Upper lobe of left lung (tissue), 6 donors: Measurements from ENCODE around the gene PCDHA12. TPM values are rescaled to one million over a fixed set of nuclear protein-coding genes. Genes with fewer than 3 reads are reported as not detected.
A peak's percentile ranks its signal among the peaks of the same experiment; 100 is the strongest.
"Not testable (repeated sequence)": the region's sequence is repeated elsewhere in the genome, so short reads cannot be mapped to it uniquely, and the experiment has no call there.

Experiments used
- ATAC-seq, 2 donors: fragments of 200-7000 bp; cut with Tn5 transposase; one replicate each; pipeline ENCODE4 v1.9.1; 2022; ENCODE audit warnings: mild to moderate bottlenecking in 2 of 2, moderate library complexity in 2 of 2; ENCODE audit not compliant: low FRiP score in 2 of 2
- DNase-seq, 2 donors: peaks; one replicate each; pipeline ENCODE4 v3.0.0-alpha.2; 2019 to 2020
- H3K27ac ChIP-seq, 4 donors: fragments of 200-600 bp; sonication (generic); one replicate each; pipeline ENCODE4 v1.5.1; 2016 to 2019
- H3K27me3 ChIP-seq, 4 donors: fragments of 200-600 bp; sonication (generic); one replicate each; pipeline ENCODE4 v1.5.1; 2017 to 2019
- H3K36me3 ChIP-seq, 4 donors: fragments of 200-600 bp; sonication (generic); one replicate each; pipeline ENCODE4 v1.5.1; 2016 to 2019
- H3K4me1 ChIP-seq, 4 donors: fragments of 200-600 bp; sonication (generic); one replicate each; pipeline ENCODE4 v1.5.1; 2018 to 2019
- H3K4me3 ChIP-seq, 4 donors: fragments of 200-600 bp; sonication (generic); one replicate each; pipeline ENCODE4 v1.5.1; 2017 to 2019; ENCODE audit warnings: mild to moderate bottlenecking in 2 of 4, moderate library complexity in 1 of 4
- H3K9me3 ChIP-seq, 4 donors: fragments of 200-600 bp; sonication (generic); one replicate each; pipeline ENCODE4 v1.5.1; 2018 to 2019
- CTCF ChIP-seq, 6 experiments: fragments of 450-650 bp in 4 of 6; fragments of 200-600 bp in 2 of 6; sonication (generic) in 2 of 6; IDR thresholded peaks; one replicate each; pipeline ENCODE4 v1.5.1; 2016 to 2019; ENCODE audit warnings: antibody characterized with exemption in 6 of 6
- EP300 ChIP-seq, 4 donors: sonication (generic); formaldehyde crosslinking; IDR thresholded peaks; one replicate each; pipeline ENCODE4 v1.5.1; 2017; ENCODE audit warnings: antibody characterized with exemption in 4 of 4, control low read depth in 2 of 4
- POLR2A ChIP-seq, 4 donors: fragments of 450-650 bp; IDR thresholded peaks; one replicate each; pipeline ENCODE4 v1.5.1; 2016 to 2017; ENCODE audit warnings: antibody characterized with exemption in 4 of 4, mild to moderate bottlenecking in 2 of 4
- POLR2AphosphoS5 ChIP-seq, 2 donors: sonication (generic); formaldehyde crosslinking; IDR thresholded peaks; one replicate each; pipeline ENCODE4 v1.5.1; 2017; ENCODE audit warnings: antibody characterized with exemption in 2 of 2
- WGBS, 2 donors: methylation state at CpG; one replicate each; pipeline ENCODE4 v1.1.5; 2017 to 2018; 5-methylcytosine and 5-hydroxymethylcytosine counted together
- total RNA-seq, 6 donors: library from RNA; depleted of rRNA in 4 of 6; stranded (reverse); fragments of >200 nt in 4 of 6; gene quantifications; one replicate each; pipeline versions ENCODE4 v1.1.0 to v1.2.1, GENCODE V29; 2016 to 2021
- donor health status: DM: no; HTN: no; CAD: no; lungs with moderate emphysema.
- donor health status: DM: no; HTN: yes; CAD: no; lungs with severe emphysema.

Gene PCDHA12
- total RNA-seq, 6 donors from 2014 or later: 3.3 to 12.1 (median 7.3) TPM

- H3K9me3 ChIP-seq: peaks cover 0 to 32% (median 26%) of the 10 kb centered on the region in 4 donors
- ATAC-seq: no peak
- 66 to 67% methylated on average over 5 of the region's 5 CpGs for WGBS, 2 donors
- no peak overlapping the region for H3K27ac ChIP-seq
- no peak overlapping the region for H3K4me3 ChIP-seq
- DNase-seq: no peak
- H3K36me3 ChIP-seq: no peaks in the 10 kb centered on the region
- no peaks in the 10 kb centered on the region for H3K4me1 ChIP-seq
- H3K27me3 ChIP-seq: no peaks in the 10 kb centered on the region
- TF ChIP-seq EP300 (IDR thresholded peaks at IDR 0.05): no peak
- no peak for TF ChIP-seq CTCF (IDR thresholded peaks at IDR 0.05)
- no peak for TF ChIP-seq POLR2AphosphoS5 (IDR thresholded peaks at IDR 0.05)
- no peak for TF ChIP-seq POLR2A (IDR thresholded peaks at IDR 0.05)
These were observed 5.6 kb upstream of the PCDHA12 start for GRCh38 chr5:140869555-140869886.

GRCh38 chr5:140870221-140871201, 4.6 kb upstream of the PCDHA12 start:
- TF ChIP-seq EP300 (IDR thresholded peaks at IDR 0.05): no peak
- no peak for TF ChIP-seq CTCF (IDR thresholded peaks at IDR 0.05)
- no peak for TF ChIP-seq POLR2A (IDR thresholded peaks at IDR 0.05)
- Histone ChIP-seq H3K4me3 (no peak overlapping the region), H3K36me3 (no peaks in the 10 kb centered on the region), H3K9me3 (peaks cover 0 to 40% (median 28%) of the 10 kb centered on the region in 4 donors), H3K4me1 (no peaks in the 10 kb centered on the region), H3K27me3 (no peaks in the 10 kb centered on the region), H3K27ac (no peak overlapping the region)
- WGBS, 2 donors: 48 to 64% methylated on average over 37 to 57 of the region's 114 CpGs
- ATAC-seq: no peak
- peak in 1 of 2 donors; percentile 84 for DNase-seq

- not testable (repeated sequence) for ATAC-seq, H3K4me1 ChIP-seq, H3K36me3 ChIP-seq, H3K27ac ChIP-seq, H3K27me3 ChIP-seq, H3K4me3 ChIP-seq
- 53 to 60% methylated on average over 40 to 79 of the region's 80 CpGs for WGBS, 2 donors
- H3K9me3 ChIP-seq: peaks cover 0 to 23% (median 21%) of the 10 kb centered on the region in 4 donors
- peak in 1 of 2 donors; percentile 85 for DNase-seq
These were observed 1.6 kb downstream of the PCDHA12 start for GRCh38 chr5:140876541-140877261.

- H3K27me3 ChIP-seq: no peaks in the 10 kb centered on the region
- DNase-seq (no peak), ATAC-seq (no peak)
- WGBS, 2 donors: 61% methylated on average over 24 of the region's 37 CpGs; no CpG with 5 or more reads in 1 of the 2 donors
- no peaks in the 10 kb centered on the region for H3K4me1 ChIP-seq
- peaks cover 0 to 27% (median 21%) of the 10 kb centered on the region in 4 donors for H3K9me3 ChIP-seq
- TF ChIP-seq POLR2AphosphoS5 (IDR thresholded peaks at IDR 0.05) (no peak), CTCF (IDR thresholded peaks at IDR 0.05) (no peak), POLR2A (IDR thresholded peaks at IDR 0.05) (no peak), EP300 (IDR thresholded peaks at IDR 0.05) (no peak)
- no peak overlapping the region for H3K4me3 ChIP-seq
- H3K27ac ChIP-seq: no peak overlapping the region
- no peaks in the 10 kb centered on the region for H3K36me3 ChIP-seq
These were observed 2.1 kb downstream of the PCDHA12 start for GRCh38 chr5:140877262-140877581.

GRCh38 chr5:140881889-140882590, 6.9 kb downstream of the PCDHA12 start, which contains the start of gene PCDHA13:
TSS of gene PCDHA13 (plus strand) at chr5:140882124. CDS start at chr5:140882269, 145 bp downstream.
- Histone ChIP-seq H3K36me3 (no peaks in the 10 kb centered on the region), H3K9me3 (peaks cover 0 to 34% (median 20%) of the 10 kb centered on the region in 4 donors), H3K27ac (no peak within 1 kb of the TSS), H3K27me3 (peaks cover 0 to 4% (median 0%) of the 10 kb centered on the region in 4 donors), H3K4me1 (no peaks in the 10 kb centered on the region), H3K4me3 (peak within 1 kb of the TSS in 3 of 4 donors; percentile 30 to 43 (median 34))
- TF ChIP-seq CTCF (IDR thresholded peaks at IDR 0.05) (peak in 5 of 6 experiments; percentile 9 to 54 (median 21)), EP300 (IDR thresholded peaks at IDR 0.05) (no peak)
- WGBS, 2 donors: 18 to 19% methylated on average over 16 to 35 of the region's 35 CpGs
- DNase-seq (peak in 1 of 2 donors; percentile 34), ATAC-seq (peak in 1 of 2 donors; percentile 59)
